IMR-90 (cell line): ENCODE results near the gene KLF9. TPM values are rescaled to one million over a fixed set of nuclear protein-coding genes. Genes with fewer than 3 reads are reported as not detected.
A peak's percentile ranks its signal among the peaks of the same experiment; 100 is the strongest.

Source experiments
- CEBPB ChIP-seq: IDR thresholded peaks from 2 replicates; pipeline ENCODE4 v1.6.1; 2012; ENCODE audit warnings: low read depth, low read length, improper control_type of control experiment
- MAZ ChIP-seq: IDR thresholded peaks from 2 replicates; pipeline ENCODE4 v1.6.1; 2012; ENCODE audit warnings: low read depth, mild to moderate bottlenecking, low read length, improper control_type of control experiment, moderate library complexity, borderline replicate concordance
- RFX5 ChIP-seq: IDR thresholded peaks from 2 replicates; pipeline ENCODE4 v1.8.0; 2012; ENCODE audit warnings: low read depth, mild to moderate bottlenecking, low read length, moderate library complexity
- SMC3 ChIP-seq: fragments of 150-350 bp; IDR thresholded peaks from 2 replicates; pipeline ENCODE4 v1.6.1; 2016; ENCODE audit warnings: low read depth, mild to moderate bottlenecking, antibody characterized with exemption, low read length, moderate library complexity
- USF2 ChIP-seq: fragments of 150-350 bp; IDR thresholded peaks from 2 replicates; pipeline ENCODE4 v1.6.1; 2017; ENCODE audit warnings: mild to moderate bottlenecking, antibody characterized with exemption, low read length, low read depth
- polyA plus RNA-seq, 3 experiments: library from polyadenylated mRNA; depleted of rRNA; stranded (reverse); fragments of >200 nt; gene quantifications; 2 replicates each; pipeline ENCODE4 v1.2.3, GENCODE V29; 2012; ENCODE audit warnings: low replicate concordance in 1 of 3
- total RNA-seq: library from RNA; depleted of rRNA; stranded (reverse); fragments of >200 nt; gene quantifications from 2 replicates; pipeline ENCODE4 v1.2.3, GENCODE V29; 2012

KLF9 gene
- total and polyA plus RNA-seq, 2 of the 4 experiments (the other 2 are of a cell fraction), result 4.1 to 7.5 TPM

- TF ChIP-seq SMC3 (peak; percentile 6; the same call in 1 of the 2 replicates), CEBPB (no peak), USF2 (no peak), MAZ (no peak), RFX5 (no peak)
These were observed 1.5 kb downstream of the KLF9 start (continued) for GRCh38 chr9:70412832-70413463.
